SH-SY5Y (cell line): ENCODE measurements around the gene KCNN2.

ENCODE experiments used
- GATA2 ChIP-seq: IDR thresholded peaks from 2 replicates; pipeline ENCODE4 v1.6.1; 2011; ENCODE audit warnings: mild to moderate bottlenecking, low read depth, low read length
- GATA3 ChIP-seq: IDR thresholded peaks from 2 replicates; pipeline ENCODE4 v1.6.1; 2011; ENCODE audit warnings: low read depth, mild to moderate bottlenecking, low read length, moderate library complexity

KCNN2 gene

DNA sequence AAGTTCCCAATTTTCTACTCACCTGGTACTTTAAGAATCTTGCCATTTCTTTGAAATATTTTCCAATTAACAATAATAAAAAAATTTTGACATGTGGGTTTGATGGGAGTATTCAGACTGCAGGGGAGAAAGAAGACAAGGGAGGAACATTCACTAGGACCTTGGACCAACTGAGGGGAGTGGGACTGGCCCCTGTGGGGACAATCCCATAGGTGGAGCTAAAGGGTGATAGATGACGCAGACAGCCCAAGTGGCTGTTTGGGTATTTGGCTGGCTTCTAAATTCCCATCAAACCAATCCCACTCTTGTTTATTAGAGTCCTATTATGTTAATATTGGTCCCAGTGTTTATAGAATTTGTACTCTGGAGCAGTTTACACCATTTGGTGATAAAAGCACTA, 65.3 kb downstream of the KCNN2 start:
- no peak for TF ChIP-seq GATA3
- TF ChIP-seq GATA2: no peak

DNA sequence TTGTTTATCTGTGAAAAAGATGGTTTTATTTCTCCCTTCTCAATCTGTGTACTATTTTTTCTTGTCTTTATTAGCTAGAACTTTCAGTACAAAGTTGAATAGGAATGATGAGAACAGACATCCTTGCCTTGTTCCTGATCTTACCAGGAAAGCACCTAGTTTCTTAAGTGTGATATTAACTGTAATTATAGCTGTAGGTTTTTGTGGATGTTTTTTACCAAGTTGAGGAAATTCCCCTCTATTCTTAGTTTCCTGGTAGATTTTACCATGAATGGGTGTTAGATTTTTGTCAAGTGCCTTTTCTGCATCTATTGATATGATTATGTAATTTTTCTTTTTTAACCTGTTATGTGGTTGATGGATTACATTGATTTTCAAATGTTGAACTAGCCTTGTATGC, 68.7 kb downstream of the KCNN2 start:
- no peak for TF ChIP-seq GATA2
- no peak for TF ChIP-seq GATA3

DNA sequence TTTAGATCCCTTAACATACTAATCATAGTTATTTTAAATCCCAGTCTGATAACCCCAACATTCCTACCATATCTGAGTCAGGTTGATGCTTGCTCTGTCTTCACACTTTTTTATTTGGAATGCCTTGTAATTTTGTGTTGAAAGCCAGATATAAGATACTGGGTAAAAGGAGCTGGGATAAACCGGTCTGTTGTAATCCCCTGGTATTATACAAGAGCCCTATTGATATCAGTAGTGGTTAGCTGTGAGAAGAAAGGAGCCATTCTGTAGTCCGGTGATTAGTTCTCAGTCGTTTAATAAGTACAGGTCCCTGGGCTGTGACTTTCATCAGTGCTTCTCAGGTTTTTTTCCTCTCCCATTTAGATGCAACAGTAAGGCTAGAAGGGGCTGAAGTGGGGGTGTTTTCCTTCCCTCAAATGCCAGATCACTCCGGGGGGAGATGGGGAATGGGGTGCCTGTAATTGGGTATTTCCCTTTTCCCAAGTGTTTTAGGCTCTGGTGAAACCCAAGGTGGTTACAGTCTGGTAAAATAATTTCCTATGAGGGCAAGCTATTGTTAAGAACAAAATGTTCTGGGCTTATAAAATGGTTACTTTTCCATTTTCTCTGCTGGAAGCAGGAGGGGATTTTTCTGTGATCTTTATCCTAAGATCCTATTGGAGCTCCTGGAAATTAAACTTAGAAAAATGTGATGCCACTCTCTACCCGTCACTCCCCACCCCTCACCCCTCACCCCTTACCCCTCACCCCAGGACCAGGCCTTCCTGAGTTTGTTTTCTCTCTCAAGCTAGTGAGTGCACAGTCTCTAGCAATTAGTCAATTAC, 72.7 kb downstream of the KCNN2 start:
- no peak for TF ChIP-seq GATA3
- no peak for TF ChIP-seq GATA2

DNA sequence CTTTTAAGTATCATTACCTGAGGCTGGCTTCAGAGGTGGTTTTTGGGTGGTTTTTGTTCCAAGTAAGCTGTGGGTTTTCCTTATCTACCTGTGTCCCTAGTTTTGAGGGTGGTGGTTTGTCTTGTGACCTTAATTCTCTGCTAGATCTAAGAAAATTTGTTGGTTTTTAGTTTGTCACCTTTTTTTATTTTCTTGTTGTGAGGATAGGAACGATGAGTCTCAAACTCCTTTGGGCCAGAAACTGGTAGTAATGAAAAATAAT, 73.3 kb downstream of the KCNN2 start:
- TF ChIP-seq GATA3 (no peak), GATA2 (no peak)

DNA sequence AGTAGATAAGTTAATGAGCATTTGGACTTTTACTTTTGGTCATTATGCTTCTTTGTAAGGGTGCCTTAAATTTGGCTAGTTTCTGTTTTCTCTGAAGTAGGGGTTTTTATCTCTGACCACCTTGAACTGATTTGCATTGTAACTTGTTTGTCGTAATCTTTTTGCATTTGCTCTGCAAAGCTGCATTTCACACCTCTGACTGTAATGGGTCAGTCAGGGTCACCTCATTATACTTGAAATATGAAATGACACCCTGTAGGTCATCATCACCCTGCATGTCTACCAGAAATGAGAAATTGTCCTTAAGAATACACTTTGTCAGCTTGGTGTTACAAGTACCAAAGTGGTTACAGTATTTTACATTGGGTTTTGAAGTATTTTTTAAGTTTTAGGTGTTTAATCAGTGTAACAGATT, 74.0 kb downstream of the KCNN2 start:
- TF ChIP-seq GATA2: no peak
- no peak for TF ChIP-seq GATA3

DNA sequence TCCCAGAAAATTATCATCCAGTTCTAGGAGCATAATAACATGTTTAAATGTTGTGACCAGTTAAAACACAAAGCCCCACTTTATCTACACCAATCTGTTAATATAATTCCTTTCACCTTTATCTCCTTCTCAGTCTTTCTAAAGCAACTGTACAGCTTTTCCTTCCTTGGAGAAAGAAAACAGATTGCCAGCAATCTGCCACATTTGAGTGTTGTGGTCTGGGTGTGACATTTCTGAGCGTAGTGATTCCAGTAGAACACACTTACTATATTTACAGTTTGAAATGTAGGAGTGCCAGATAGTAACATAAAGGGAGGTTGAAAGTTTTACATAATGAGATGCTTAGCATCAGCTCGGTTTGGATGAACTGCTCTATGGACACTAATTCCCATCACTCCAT, 76.1 kb downstream of the KCNN2 start:
- TF ChIP-seq GATA3: no peak
- no peak for TF ChIP-seq GATA2

DNA sequence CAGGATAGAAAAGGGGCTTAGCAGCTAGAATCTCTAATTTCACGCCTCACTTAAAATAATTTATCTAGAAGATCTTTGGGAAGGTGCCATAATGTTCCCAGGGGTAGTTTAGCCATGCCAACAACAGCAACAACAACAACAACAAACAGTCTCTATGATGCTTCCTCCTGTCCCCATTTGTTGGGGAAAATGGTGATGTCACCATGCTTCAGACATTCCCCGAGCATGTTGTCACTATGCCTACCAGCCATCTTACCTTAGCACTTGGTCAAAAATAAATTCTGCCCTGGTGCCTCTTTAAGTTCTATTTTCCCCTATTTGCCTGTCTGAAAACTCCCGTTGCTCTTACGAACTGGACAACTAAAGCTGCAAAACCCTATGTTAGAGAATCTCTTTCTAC, 76.6 kb downstream of the KCNN2 start:
- TF ChIP-seq GATA2: no peak
- TF ChIP-seq GATA3: no peak

DNA sequence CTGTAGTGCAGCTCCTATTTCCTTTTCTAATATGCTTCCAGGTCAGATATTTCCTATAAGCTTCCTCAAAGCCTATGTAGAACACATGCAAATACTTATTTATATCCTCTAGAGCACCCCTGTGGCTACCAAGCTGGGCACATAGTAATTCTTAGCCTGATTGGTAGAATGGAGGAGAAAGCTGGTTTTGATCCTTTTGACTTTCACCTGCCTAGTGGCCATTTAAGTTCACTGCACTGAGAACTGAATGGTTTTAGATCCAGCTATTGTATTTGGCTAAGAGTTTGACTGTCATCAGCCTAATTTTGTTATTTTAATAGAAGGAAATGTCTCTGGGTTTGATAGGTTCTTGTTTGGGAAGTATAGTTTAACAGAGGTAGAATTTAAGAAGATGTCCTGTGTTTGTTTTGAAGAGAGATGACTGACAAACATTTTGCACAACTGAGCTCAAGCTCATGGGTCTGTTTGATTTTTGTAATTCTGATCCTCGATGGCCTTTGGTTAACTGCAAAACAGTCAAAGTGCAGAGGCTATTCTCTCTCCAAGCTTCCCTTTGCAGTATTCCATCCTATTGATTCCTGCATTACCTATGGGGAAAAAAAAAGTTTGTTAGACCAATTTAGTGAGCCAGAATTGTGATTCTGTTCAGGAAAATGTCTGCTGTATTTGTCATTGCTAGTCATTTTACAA, 85.4 kb downstream of the KCNN2 start:
- TF ChIP-seq GATA3 (no peak), GATA2 (no peak)

DNA sequence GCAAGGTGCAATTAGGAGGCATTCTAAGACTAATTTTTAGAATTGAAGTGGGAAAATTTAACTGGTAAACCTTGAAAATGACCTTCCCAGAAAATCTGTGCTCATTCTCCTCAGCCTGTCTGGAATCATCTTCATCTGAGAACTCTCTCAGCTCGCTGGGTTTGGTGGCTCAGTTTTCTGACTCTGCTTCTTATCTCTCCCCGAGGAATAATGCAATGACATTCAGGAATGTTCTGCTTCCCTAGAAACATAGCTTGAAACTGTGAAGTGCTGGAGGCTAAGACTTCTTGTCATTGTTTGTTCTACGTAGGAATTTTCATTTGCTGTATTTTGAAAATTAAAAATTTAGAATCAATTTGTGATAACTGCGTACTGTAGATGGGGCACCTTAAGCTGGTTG, 86.6 kb downstream of the KCNN2 start:
- TF ChIP-seq GATA2 (no peak), GATA3 (no peak)

DNA sequence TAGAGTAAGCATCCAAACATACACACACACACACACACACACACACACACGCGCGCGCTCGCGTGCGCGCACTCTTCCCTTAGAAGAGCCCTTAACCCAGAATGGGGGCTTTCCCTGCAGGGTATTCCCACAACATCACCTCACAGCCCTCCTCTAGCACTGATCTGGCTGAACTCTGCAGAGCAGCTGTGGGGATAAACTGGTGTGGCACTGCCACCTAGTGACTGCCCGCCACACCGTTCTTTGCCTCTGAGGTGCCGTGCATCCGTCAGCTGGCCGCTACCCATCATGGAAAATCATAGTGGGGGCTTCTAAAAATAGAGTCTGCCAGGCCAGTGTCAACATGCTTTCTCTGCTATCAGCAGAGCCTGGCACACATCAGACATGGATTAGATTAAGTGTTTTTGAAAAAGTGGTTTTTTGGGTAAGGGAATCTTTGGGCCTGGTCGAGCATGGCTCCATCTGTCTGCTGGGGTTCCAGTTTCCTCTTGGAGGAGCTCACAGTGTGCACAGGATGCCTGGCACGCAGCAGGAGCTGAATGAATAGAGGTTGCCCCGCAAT, 88.1 kb downstream of the KCNN2 start:
- TF ChIP-seq GATA2: no peak
- TF ChIP-seq GATA3: no peak

DNA sequence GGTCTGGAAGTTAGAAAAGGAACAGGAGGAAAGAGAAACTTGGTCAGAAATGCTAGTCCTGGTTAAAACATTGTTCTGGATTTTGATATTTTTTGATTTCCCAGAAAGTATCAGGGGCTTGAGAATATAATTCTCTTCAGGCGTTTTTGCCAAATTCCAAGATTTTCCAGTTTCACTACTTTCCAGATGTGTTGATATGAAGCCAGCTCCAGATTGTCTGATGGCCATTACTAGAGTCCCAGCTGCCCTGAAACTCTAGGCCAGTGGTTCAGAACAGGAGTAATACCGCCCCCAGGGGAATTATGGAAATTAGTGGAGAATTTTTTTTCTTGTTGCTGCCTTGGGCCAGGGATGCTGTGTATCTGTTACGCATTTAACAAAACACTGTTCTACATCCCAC, 88.6 kb downstream of the KCNN2 start:
- TF ChIP-seq GATA2 (no peak), GATA3 (no peak)

DNA sequence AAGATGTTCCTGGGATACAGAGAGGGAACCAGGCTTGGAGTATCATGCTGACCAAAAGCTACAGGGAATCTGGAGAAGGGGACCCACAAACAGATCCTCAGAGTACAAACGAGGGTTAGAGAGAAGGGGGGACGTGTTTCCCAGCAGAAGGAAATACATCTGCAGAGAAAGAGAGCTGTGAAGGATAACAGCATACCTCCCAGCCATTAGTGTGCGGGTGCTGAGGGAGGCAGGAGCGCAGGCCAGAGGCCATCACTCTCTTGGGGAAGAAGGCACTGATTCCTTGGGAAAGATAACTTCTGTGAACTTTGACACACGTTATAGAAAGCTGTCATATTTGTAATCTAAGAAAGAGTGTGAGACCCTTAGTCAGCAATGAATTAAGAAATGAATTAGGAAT, 96.9 kb downstream of the KCNN2 start:
- TF ChIP-seq GATA3: no peak
- no peak for TF ChIP-seq GATA2

DNA sequence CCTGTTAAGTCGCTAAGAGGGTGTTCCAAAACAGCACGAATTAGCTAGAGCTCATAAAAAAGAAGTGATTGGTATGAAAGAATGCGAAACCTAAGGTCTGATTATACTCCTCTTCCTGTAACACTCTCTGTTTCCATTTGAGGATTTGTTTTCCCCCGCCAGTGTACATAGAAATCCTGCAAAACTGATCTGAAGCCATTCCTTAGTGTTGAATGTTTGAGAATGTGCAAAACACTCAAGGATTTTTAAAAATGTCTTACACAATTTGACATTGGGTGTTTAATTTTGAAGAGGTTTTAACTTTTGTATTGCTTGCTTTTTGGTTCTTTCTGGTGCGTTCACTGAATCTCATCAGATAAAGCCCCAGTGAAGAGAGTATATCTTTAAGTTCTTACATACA, 105.3 kb downstream of the KCNN2 start:
- TF ChIP-seq GATA3: no peak
- no peak for TF ChIP-seq GATA2

DNA sequence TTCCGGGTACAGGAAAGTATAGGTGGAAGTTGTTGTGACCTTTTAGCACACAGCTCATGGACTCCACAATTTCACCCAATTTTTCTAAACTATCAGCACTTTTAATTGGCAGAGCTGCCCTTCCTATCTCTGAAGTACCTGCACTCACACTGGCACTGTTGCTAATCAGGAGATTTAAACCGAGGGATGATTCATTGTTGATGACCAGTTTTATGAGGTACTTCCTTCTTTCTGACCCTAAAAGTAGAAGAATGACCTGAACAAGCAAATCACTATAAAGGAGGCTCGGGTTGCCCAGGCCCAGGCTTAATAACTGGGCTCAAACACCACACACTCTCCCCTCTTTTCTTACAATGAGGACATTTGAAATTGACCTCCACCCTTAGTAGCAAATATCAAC, 105.9 kb downstream of the KCNN2 start:
- TF ChIP-seq GATA3 (no peak), GATA2 (no peak)

DNA sequence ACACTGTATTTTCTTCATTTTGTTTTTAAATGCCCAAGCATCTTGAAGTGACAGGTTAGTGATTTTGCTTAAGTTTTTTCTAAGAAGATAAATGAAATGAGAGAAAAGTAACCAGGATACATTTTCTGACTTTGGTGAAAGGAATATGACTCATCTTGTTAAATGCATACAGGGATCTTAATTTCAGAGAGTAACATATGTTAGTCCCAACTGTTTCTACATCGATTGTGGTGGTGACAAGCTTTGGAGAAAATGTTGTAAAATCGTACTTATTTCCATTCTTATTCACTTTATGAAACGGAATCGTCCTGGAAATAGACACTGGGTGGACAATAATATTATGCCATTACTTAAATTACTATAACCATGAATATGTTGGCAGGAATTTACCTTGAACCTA, 107.5 kb downstream of the KCNN2 start:
- no peak for TF ChIP-seq GATA3
- no peak for TF ChIP-seq GATA2

DNA sequence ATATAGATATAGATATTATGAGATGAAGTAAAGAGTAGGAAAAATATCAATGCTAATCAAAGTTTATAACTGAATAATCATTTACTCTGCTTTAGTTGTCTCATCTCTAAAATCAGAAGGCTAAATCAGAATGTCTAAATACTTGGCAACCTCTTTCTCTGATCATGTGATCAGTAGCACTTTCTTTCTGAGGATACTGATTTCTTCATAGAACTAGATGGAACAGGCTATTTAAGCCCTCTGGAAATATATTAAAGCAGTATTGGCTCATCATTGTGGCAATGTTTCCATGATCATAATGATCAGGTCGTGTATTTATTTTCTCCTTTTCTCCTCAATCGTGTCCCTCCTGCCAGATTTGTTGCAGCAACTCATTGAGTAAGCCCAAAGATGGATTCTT, 109.7 kb downstream of the KCNN2 start:
- TF ChIP-seq GATA2: no peak
- no peak for TF ChIP-seq GATA3
